DOHH2 (cell line): Measurements from ENCODE around the gene PLCL1.
"Not testable (repeated sequence)": the region's sequence is repeated elsewhere in the genome, so short reads cannot be mapped to it uniquely, and the experiment has no call there.

Experiments
- H3F3A ChIP-seq: fragments of 200-600 bp; sonication (generic), shearing (Covaris generic); 2 replicates; pipeline ENCODE4 v1.6.0; 2016; ENCODE audit warnings: antibody characterized with exemption, mild to moderate bottlenecking; ENCODE audit not compliant: control insufficient read depth, insufficient read depth
- H3K27ac ChIP-seq: fragments of 200-600 bp; sonication (generic); 2 replicates; pipeline ENCODE4 v1.5.1; 2014; ENCODE audit warnings: low read depth, mild to moderate bottlenecking, low read length, moderate library complexity
- H3K27me3 ChIP-seq: fragments of 200-600 bp; sonication (generic); 2 replicates; pipeline ENCODE4 v1.6.1; 2014; ENCODE audit warnings: mild to moderate bottlenecking, low read length, mixed read lengths; ENCODE audit not compliant: control insufficient read depth
- H3K36me3 ChIP-seq: fragments of 200-600 bp; sonication (generic); 2 replicates; pipeline ENCODE4 v1.6.1; 2014; ENCODE audit warnings: mild to moderate bottlenecking, low read length, moderate library complexity, mixed read lengths; ENCODE audit not compliant: control insufficient read depth
- H3K4me1 ChIP-seq: fragments of 200-600 bp; sonication (generic); 2 replicates; pipeline ENCODE4 v1.6.1; 2014; ENCODE audit warnings: mild to moderate bottlenecking, low read length, mixed read lengths; ENCODE audit not compliant: control insufficient read depth
- H3K4me2 ChIP-seq: fragments of 200-600 bp; sonication (generic); 2 replicates; pipeline ENCODE4 v1.6.0; 2014; ENCODE audit warnings: mild to moderate bottlenecking, low read length, moderate library complexity
- H3K4me3 ChIP-seq: fragments of 200-600 bp; sonication (generic); 2 replicates; pipeline ENCODE4 v1.5.1; 2014; ENCODE audit warnings: mild to moderate bottlenecking, low read length, mixed read lengths
- H3K79me2 ChIP-seq: fragments of 200-600 bp; sonication (generic); 2 replicates; pipeline ENCODE4 v1.6.1; 2014; ENCODE audit warnings: mild to moderate bottlenecking, low read length, mixed read lengths; ENCODE audit not compliant: control insufficient read depth
- H3K9me2 ChIP-seq: fragments of 200-600 bp; sonication (generic); replicated peaks from 2 replicates; pipeline ENCODE4 v1.6.1; 2014; ENCODE audit warnings: mild to moderate bottlenecking, low read length, mixed read lengths; ENCODE audit not compliant: control insufficient read depth
- H3K9me3 ChIP-seq: fragments of 200-600 bp; sonication (generic); 2 replicates; pipeline ENCODE4 v1.6.1; 2014; ENCODE audit warnings: antibody characterized with exemption, low read length, mixed read lengths; ENCODE audit not compliant: control insufficient read depth, insufficient read depth
- H4K20me1 ChIP-seq: fragments of 200-600 bp; sonication (generic); 2 replicates; pipeline ENCODE4 v1.6.0; 2014; ENCODE audit warnings: low read depth, mild to moderate bottlenecking, antibody characterized with exemption, low read length, moderate library complexity; ENCODE audit not compliant: control insufficient read depth, insufficient read depth
- CTCF ChIP-seq: fragments of 200-600 bp; sonication (generic); IDR thresholded peaks from one replicate; pipeline ENCODE4 v1.5.1; 2014; ENCODE audit warnings: antibody characterized with exemption, mild to moderate bottlenecking, low read depth, low read length; ENCODE audit not compliant: poor library complexity, severe bottlenecking
- EZH2phosphoT487 ChIP-seq: fragments of 200-600 bp; sonication (generic); IDR thresholded peaks from 2 replicates; pipeline ENCODE4 v1.6.1; 2017; ENCODE audit warnings: borderline replicate concordance, mild to moderate bottlenecking, antibody characterized with exemption, low read length, moderate library complexity, mixed read lengths

PLCL1 gene

DNA sequence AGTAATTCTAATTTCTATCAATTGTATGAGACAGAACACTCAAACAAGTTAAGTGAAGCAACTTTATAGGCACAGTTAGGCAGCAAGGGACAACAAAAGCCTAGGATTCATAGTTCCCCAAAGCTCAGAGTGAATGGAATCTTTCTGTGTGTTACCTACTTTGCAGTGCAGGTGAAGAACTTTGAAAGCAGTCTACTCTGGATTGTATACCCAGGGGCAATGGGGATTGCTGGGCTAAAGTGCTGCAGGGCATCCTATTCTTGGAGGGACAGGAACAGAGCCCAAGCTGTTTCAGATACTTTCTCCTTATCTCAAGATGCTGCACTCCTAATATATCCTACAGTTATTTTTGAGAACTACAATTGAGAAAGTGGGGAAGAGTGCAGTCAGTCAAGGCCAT lies 207.6 kb downstream of the PLCL1 start:
- no peaks in the 10 kb centered on the region for H4K20me1 ChIP-seq
- H3F3A ChIP-seq, result no peaks in the 10 kb centered on the region
- H3K9me3 ChIP-seq, result no peaks in the 10 kb centered on the region
- H3K9me2 ChIP-seq, result no peaks in the 10 kb centered on the region
- TF ChIP-seq EZH2phosphoT487 (no peak), CTCF (no peak)
- no peaks in the 10 kb centered on the region for H3K27me3 ChIP-seq
- no peak overlapping the region for H3K4me2 ChIP-seq
- no peaks in the 10 kb centered on the region for H3K36me3 ChIP-seq
- H3K27ac ChIP-seq, result no peak overlapping the region
- no peaks in the 10 kb centered on the region for H3K4me1 ChIP-seq
- no peaks in the 10 kb centered on the region for H3K79me2 ChIP-seq
- no peak overlapping the region for H3K4me3 ChIP-seq

- H3K4me3 ChIP-seq, result no peak overlapping the region
- TF ChIP-seq EZH2phosphoT487, result no peak
- TF ChIP-seq CTCF, result no peak
- H3K79me2 ChIP-seq, result no peaks in the 10 kb centered on the region
- no peak overlapping the region for H3K27ac ChIP-seq
- H4K20me1 ChIP-seq, result no peaks in the 10 kb centered on the region
- H3K27me3 ChIP-seq, result no peaks in the 10 kb centered on the region
- H3K4me1 ChIP-seq, result no peaks in the 10 kb centered on the region
- no peaks in the 10 kb centered on the region for H3F3A ChIP-seq
- H3K4me2 ChIP-seq, result no peak overlapping the region
- H3K9me2 ChIP-seq, result no peaks in the 10 kb centered on the region
- H3K9me3 ChIP-seq, result no peaks in the 10 kb centered on the region
- no peaks in the 10 kb centered on the region for H3K36me3 ChIP-seq
Observed at GRCh38 chr2:198016243-198016642, 211.8 kb downstream of the PLCL1 start.

DNA sequence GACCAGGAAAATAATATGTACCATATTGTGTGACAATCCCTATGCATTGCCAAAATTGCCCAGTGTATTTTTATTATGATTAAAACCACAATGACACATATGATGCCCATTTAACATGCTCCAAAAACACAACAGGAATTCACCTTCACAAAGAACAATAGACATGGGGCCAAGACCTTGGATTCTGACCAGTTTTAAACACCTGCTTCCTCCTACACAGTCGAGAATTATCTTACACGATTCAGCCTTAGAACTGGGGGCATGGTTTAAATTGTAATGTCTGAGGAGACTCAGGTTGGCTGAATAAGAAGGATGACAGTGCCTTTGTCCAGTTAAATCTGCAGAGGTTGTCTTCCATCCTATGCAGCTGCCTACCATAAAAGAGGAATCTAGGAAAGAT lies 212.7 kb downstream of the PLCL1 start:
- Histone ChIP-seq H4K20me1 (no peaks in the 10 kb centered on the region), H3K36me3 (no peaks in the 10 kb centered on the region), H3K79me2 (no peaks in the 10 kb centered on the region), H3K27me3 (no peaks in the 10 kb centered on the region), H3K4me2 (no peak overlapping the region), H3K27ac (no peak overlapping the region), H3K9me3 (no peaks in the 10 kb centered on the region), H3K9me2 (no peaks in the 10 kb centered on the region), H3K4me3 (no peak overlapping the region), H3K4me1 (no peaks in the 10 kb centered on the region), H3F3A (no peaks in the 10 kb centered on the region)
- TF ChIP-seq EZH2phosphoT487 (no peak), CTCF (no peak)

DNA sequence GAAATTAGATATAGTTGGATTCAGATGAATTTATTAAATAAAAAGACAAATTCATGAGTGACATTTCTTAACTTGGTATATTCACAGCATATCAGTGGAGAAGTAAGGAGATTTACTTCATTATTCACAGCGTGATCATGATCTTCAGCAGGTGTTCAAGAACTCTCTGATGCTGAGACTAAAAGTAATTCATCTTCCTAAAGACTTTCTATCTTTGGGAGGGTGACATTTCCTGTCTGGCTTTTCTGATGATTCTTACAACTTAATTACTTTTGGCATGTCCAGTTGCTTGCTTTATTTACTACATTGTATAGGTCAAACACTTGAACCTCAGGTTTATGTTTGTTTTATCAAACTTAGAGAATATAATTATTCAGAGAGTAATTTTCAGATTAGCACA lies 224.6 kb downstream of the PLCL1 start:
- no peak for TF ChIP-seq EZH2phosphoT487
- no peak for TF ChIP-seq CTCF
- H3K4me1 ChIP-seq, result no peaks in the 10 kb centered on the region
- no peaks in the 10 kb centered on the region for H3K79me2 ChIP-seq
- H3K9me2 ChIP-seq, result no peaks in the 10 kb centered on the region
- H3K4me3 ChIP-seq, result no peak overlapping the region
- H3K4me2 ChIP-seq, result no peak overlapping the region
- H3K27ac ChIP-seq, result no peak overlapping the region
- H4K20me1 ChIP-seq, result no peaks in the 10 kb centered on the region
- no peaks in the 10 kb centered on the region for H3K27me3 ChIP-seq
- H3F3A ChIP-seq, result no peaks in the 10 kb centered on the region
- no peaks in the 10 kb centered on the region for H3K36me3 ChIP-seq
- no peaks in the 10 kb centered on the region for H3K9me3 ChIP-seq

- H3K9me2 ChIP-seq, H3K36me3 ChIP-seq, H3K27me3 ChIP-seq, H4K20me1 ChIP-seq, H3K4me1 ChIP-seq, H3K79me2 ChIP-seq, H3K9me3 ChIP-seq, H3K4me2 ChIP-seq, H3K27ac ChIP-seq, H3K4me3 ChIP-seq, H3F3A ChIP-seq: not testable (repeated sequence)
Observed at GRCh38 chr2:198029576-198029975, 225.2 kb downstream of the PLCL1 start.
